Loucy (cell line): Measurements from ENCODE around the gene PTCHD4.

Experiments
- EZH2phosphoT487 ChIP-seq: fragments of 200-600 bp; IDR thresholded peaks from 2 replicates; pipeline ENCODE4 v1.6.1; 2018; ENCODE audit warnings: antibody characterized with exemption, mild to moderate bottlenecking, moderate library complexity, borderline replicate concordance
- TF ChIP-seq, protein P1 (sequence below): fragments of 200-600 bp; sonication (generic); conservative IDR thresholded peaks from 2 replicates; pipeline ENCODE4 v1.5.1; 2014; ENCODE audit warnings: mild to moderate bottlenecking, antibody characterized with exemption, low read length

DNA sequence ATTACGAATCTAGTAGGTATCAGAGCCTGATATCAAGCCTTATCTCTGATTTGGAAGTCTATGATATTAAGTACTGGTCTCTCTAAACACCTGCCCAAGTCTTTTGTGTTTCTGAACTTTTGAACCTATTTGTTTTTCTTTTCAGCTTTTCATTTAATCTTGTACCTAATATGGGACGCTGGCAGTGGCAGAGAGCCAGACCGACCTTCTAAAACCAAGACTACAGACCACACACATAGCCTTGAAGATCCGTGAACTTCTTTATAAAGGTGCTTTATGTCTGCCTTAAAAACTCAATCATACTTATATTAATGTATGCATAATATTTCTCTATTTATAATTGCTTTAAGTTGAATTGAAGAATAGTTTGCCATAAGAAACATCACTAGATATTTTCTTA is 12.6 kb upstream of the PTCHD4 start:
- TF ChIP-seq, protein P1, sequence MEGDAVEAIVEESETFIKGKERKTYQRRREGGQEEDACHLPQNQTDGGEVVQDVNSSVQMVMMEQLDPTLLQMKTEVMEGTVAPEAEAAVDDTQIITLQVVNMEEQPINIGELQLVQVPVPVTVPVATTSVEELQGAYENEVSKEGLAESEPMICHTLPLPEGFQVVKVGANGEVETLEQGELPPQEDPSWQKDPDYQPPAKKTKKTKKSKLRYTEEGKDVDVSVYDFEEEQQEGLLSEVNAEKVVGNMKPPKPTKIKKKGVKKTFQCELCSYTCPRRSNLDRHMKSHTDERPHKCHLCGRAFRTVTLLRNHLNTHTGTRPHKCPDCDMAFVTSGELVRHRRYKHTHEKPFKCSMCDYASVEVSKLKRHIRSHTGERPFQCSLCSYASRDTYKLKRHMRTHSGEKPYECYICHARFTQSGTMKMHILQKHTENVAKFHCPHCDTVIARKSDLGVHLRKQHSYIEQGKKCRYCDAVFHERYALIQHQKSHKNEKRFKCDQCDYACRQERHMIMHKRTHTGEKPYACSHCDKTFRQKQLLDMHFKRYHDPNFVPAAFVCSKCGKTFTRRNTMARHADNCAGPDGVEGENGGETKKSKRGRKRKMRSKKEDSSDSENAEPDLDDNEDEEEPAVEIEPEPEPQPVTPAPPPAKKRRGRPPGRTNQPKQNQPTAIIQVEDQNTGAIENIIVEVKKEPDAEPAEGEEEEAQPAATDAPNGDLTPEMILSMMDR = no peak
- no peak for TF ChIP-seq EZH2phosphoT487
